GM12878 (cell line): ENCODE data around the gene TIGD1. TPM values are rescaled to one million over a fixed set of nuclear protein-coding genes. Genes with fewer than 3 reads are reported as not detected.

Experiments used
- ATAC-seq: fragments of 200-7000 bp; cut with Tn5 transposase; 3 replicates; pipeline ENCODE4 v1.9.1; 2020; ENCODE audit warnings: mild to moderate bottlenecking, moderate library complexity
- BruUV-seq: library from RNA; stranded (reverse); fragments of 400-500 nt; replicated peaks from 2 replicates; lab custom pipeline; 2021; lab: Mats Ljungman, UMichigan
- CTCF ChIA-PET: fragments of 300-600 bp; sonication (Branson Sonifier 250); formaldehyde crosslinking; extraction: SDS; loops from one replicate; lab custom pipeline; 2021; ENCODE audit warnings: inconsistent platforms; lab: Yijun Ruan, JAX
- POLR2A ChIA-PET: fragments of 350-600 bp; formaldehyde crosslinking; extraction: SDS; loops from one replicate; lab custom pipeline; 2021; ENCODE audit warnings: inconsistent platforms; lab: Charles Lee
- RAD21 ChIA-PET: fragments of 300-600 bp; sonication (Branson Sonifier 250); formaldehyde crosslinking; loops from one replicate; lab custom pipeline; 2023; ENCODE audit warnings: antibody characterized with exemption; ENCODE audit not compliant: unreplicated experiment; lab: Charles Lee
- SMC1A ChIA-PET: fragments of 300-600 bp; sonication (Branson Sonifier 250); formaldehyde crosslinking; loops from one replicate; lab custom pipeline; 2023; ENCODE audit not compliant: unreplicated experiment, uncharacterized antibody; lab: Charles Lee
- DNase-seq: peaks from one replicate; pipeline ENCODE4 v3.0.0-alpha.2; 2011; ENCODE audit warnings: low read depth, low spot score
- FAIRE-seq: peaks from 3 replicates; lab custom pipeline; 2011; peaks lifted over from hg19 to GRCh38; lab: Jason Lieb, UNC
- H2AFZ ChIP-seq: 2 replicates; pipeline ENCODE4 v1.6.0; 2011; ENCODE audit warnings: low read depth, low read length, control low read depth; ENCODE audit not compliant: control insufficient read depth
- H3K27ac ChIP-seq: 2 replicates; pipeline ENCODE4 v1.5.1; 2011; ENCODE audit warnings: control low read depth; ENCODE audit not compliant: control insufficient read depth, insufficient read depth
- H3K27me3 ChIP-seq, 2 experiments: replicated peaks in 1 of 2; 2 replicates each; pipeline versions ENCODE4 v1.6.0 to v1.6.1; 2011; ENCODE audit warnings: low read length in 1 of 2; ENCODE audit not compliant: control insufficient read depth in 2 of 2, insufficient read depth in 2 of 2
- H3K36me3 ChIP-seq, 2 experiments: 2 replicates each; pipeline ENCODE4 v1.5.1; 2011; ENCODE audit warnings: low read length in 1 of 2; ENCODE audit not compliant: control insufficient read depth in 2 of 2, insufficient read depth in 2 of 2
- H3K4me1 ChIP-seq: 2 replicates; pipeline ENCODE4 v1.6.1; 2011; ENCODE audit warnings: mild to moderate bottlenecking, low read length, moderate library complexity, mixed read lengths; ENCODE audit not compliant: control insufficient read depth, insufficient read depth
- H3K4me2 ChIP-seq: 2 replicates; pipeline ENCODE4 v1.6.0; 2011; ENCODE audit warnings: control low read depth; ENCODE audit not compliant: control insufficient read depth, insufficient read depth
- H3K4me3 ChIP-seq: fragments of 200-600 bp; sonication (generic); 2 replicates; pipeline ENCODE4 v1.5.1; 2016
- H3K79me2 ChIP-seq: 2 replicates; pipeline ENCODE4 v1.6.0; 2011; ENCODE audit warnings: low read length; ENCODE audit not compliant: control insufficient read depth, insufficient read depth
- H3K9ac ChIP-seq: 2 replicates; pipeline ENCODE4 v1.8.0; 2011; ENCODE audit warnings: low read length, control low read depth, mixed read lengths; ENCODE audit not compliant: control insufficient read depth, insufficient read depth
- H3K9me3 ChIP-seq: replicated peaks from 3 replicates; pipeline ENCODE4 v1.5.1; 2011; ENCODE audit warnings: mild to moderate bottlenecking, low read length; ENCODE audit not compliant: control insufficient read depth, insufficient read depth
- H4K20me1 ChIP-seq: 2 replicates; pipeline ENCODE4 v1.6.0; 2011; ENCODE audit not compliant: control insufficient read depth, insufficient read depth
- CBX3 ChIP-seq: fragments of 200-600 bp; sonication (generic); IDR thresholded peaks from 2 replicates; pipeline ENCODE4 v1.6.1; 2016; ENCODE audit warnings: low read depth, borderline replicate concordance
- DPF2 ChIP-seq: fragments of 450-650 bp; IDR thresholded peaks from 2 replicates; pipeline ENCODE4 v1.6.1; 2017; ENCODE audit warnings: mild to moderate bottlenecking
- EED ChIP-seq: sonication (generic); IDR thresholded peaks from 2 replicates; pipeline ENCODE4 v1.6.1; 2016; ENCODE audit warnings: antibody characterized with exemption, low read depth
- FOXK2 ChIP-seq: fragments of 450-650 bp; IDR thresholded peaks from 2 replicates; pipeline ENCODE4 v1.6.1; 2017; ENCODE audit warnings: mild to moderate bottlenecking, moderate library complexity
- MYC ChIP-seq: IDR thresholded peaks from 2 replicates; pipeline ENCODE4 v1.6.1; 2011; ENCODE audit warnings: mild to moderate bottlenecking, low read length, moderate library complexity, inconsistent platforms; ENCODE audit not compliant: insufficient read depth, insufficient replicate concordance, insufficient read length, severe bottlenecking
- NFIC ChIP-seq: IDR thresholded peaks from 2 replicates; pipeline ENCODE4 v1.6.1; 2012; ENCODE audit warnings: low read depth, mild to moderate bottlenecking, inconsistent platforms, low read length, moderate library complexity
- PAX8 ChIP-seq: fragments of 450-650 bp; IDR thresholded peaks from 2 replicates; pipeline ENCODE4 v1.6.1; 2017; ENCODE audit warnings: mild to moderate bottlenecking, moderate library complexity
- SREBF1 ChIP-seq: IDR thresholded peaks from 2 replicates; pipeline ENCODE4 v1.6.1; 2012; ENCODE audit warnings: mild to moderate bottlenecking, low read length
- STAT3 ChIP-seq: IDR thresholded peaks from 2 replicates; pipeline ENCODE4 v1.6.1; 2011; ENCODE audit warnings: low read depth, low read length, improper control_type of control experiment
- WRNIP1 ChIP-seq: IDR thresholded peaks from 2 replicates; pipeline ENCODE4 v1.6.1; 2011; ENCODE audit warnings: low read depth, low read length, improper control_type of control experiment, borderline replicate concordance
- YBX1 ChIP-seq: fragments of 450-650 bp; IDR thresholded peaks from 2 replicates; pipeline ENCODE4 v1.6.1; 2016; ENCODE audit warnings: antibody characterized with exemption
- ZNF274 ChIP-seq: IDR thresholded peaks from one replicate; pipeline ENCODE4 v1.8.0; 2011; ENCODE audit not compliant: insufficient read length, insufficient read depth
- WGBS: methylation state at CpG from one replicate; pipeline ENCODE4 v1.1.6; 2016; ENCODE audit warnings: low lambda C conversion rate; ENCODE audit not compliant: insufficient replicate concordance, insufficient coverage; ENCODE audit errors: missing lambda C conversion rate; 5-methylcytosine and 5-hydroxymethylcytosine counted together
- in situ Hi-C: fragments of 300-500 bp; cut with MboI; formaldehyde crosslinking; loops from 9 replicates; pipeline ENCODE4 v1.14.3; 2018; ENCODE audit warnings: mixed read lengths
- intact Hi-C: fragments of 100-400 bp; cut with micrococcal nuclease; formaldehyde crosslinking; loops from one replicate; pipeline ENCODE4 v1.14.2; 2022; ENCODE audit not compliant: unreplicated experiment
- polyA plus RNA-seq, 11 experiments: library from polyadenylated mRNA; depleted of rRNA in 4 of 11; unstranded in 6 of 11; stranded (reverse) in 5 of 11; fragments of >200 nt; fragmentation: Nextera tagmentation in 4 of 11; fragmentation: Illumina TruSeq in 1 of 11; extraction: Ambion mirVana in 4 of 11; extraction: Trizol in 1 of 11; gene quantifications; 1 replicate in 1 of 11; 2 replicates in 10 of 11; pipeline versions ENCODE4 v1.2.1 to v1.2.3, GENCODE V29; 2011 to 2016; ENCODE audit warnings: inconsistent platforms in 2 of 11, missing spikeins in 2 of 11, low read depth in 1 of 11
- total RNA-seq, 4 experiments: library from RNA; depleted of rRNA in 3 of 4; stranded (reverse); fragments of >200 nt in 3 of 4; fragmentation: Illumina TruSeq in 1 of 4; extraction: Trizol in 1 of 4; gene quantifications; 2 replicates each; pipeline versions ENCODE4 v1.2.1 to v1.2.3, GENCODE V29; 2013 to 2021
- TF ChIP-seq, protein P1 (sequence below): fragments of 450-650 bp; IDR thresholded peaks from 2 replicates; pipeline ENCODE4 v1.6.1; 2018; ENCODE audit warnings: mild to moderate bottlenecking, low read depth, moderate library complexity; ENCODE audit not compliant: partially characterized antibody
- TF ChIP-seq, protein P2 (sequence below): fragments of 450-650 bp; IDR thresholded peaks from 2 replicates; pipeline ENCODE4 v1.6.1; 2016; ENCODE audit warnings: mild to moderate bottlenecking
- TF ChIP-seq, protein P3 (sequence below): fragments of 450-650 bp; formaldehyde crosslinking; IDR thresholded peaks from 2 replicates; pipeline ENCODE4 v1.5.0; 2022; ENCODE audit warnings: mild to moderate bottlenecking, missing genetic modification characterization
- TF ChIP-seq, protein P4 (sequence below): fragments of 450-650 bp; IDR thresholded peaks from 2 replicates; pipeline ENCODE4 v1.6.1; 2014; ENCODE audit warnings: mild to moderate bottlenecking

TIGD1 gene
- total and polyA plus RNA-seq, 10 of the 15 experiments (the other 5 are each of a cell fraction or from before 2014, with no cell fraction given): 1.4 to 8.4 (median 5.6) TPM

DNA sequence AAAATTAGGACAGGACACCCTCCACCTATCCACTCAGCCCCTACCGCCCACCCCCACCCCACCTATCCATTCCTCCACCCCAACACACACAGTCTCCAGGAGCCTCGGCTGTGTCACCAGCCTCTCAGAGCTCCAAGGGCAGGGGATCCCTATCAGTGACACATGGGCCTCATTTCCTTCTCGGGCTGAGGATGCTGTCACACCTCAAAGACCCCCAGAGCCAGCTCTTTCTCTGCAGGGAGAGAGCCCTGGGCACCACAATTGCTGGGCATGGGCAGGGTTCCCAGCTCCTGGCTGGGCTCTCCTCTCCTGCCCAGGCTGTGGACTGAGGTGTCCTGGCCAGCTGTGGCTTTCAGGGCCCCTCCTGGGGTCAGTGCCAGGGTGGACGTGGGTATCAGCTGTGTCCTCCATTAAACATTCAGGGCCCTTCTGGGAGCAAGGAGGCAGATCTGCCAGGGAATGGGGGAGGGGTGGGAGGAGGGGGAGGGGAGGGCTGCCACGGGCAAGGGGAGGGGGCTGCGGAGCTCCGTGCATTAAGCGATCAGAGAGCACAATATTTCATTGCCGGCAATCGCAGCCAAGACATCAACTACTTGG is 48.5 kb downstream of the TIGD1 start:
- H4K20me1 ChIP-seq: no peaks in the 10 kb centered on the region
- H3K4me1 ChIP-seq: no peaks in the 10 kb centered on the region
- CTCF ChIA-PET: no interaction called here
- intact Hi-C loops (no loop called here), in situ Hi-C loops (no loop called here)
- H3K9ac ChIP-seq: no peak overlapping the region
- DNase-seq (no peak), ATAC-seq (no peak), FAIRE-seq (no peak)
- RAD21 ChIA-PET: no interaction called here
- SMC1A ChIA-PET: no interaction called here
- no peak for TF ChIP-seq FOXK2
- TF ChIP-seq SREBF1: no peak
- no peak for TF ChIP-seq STAT3
- no peak for TF ChIP-seq ZNF274
- TF ChIP-seq, protein P1, sequence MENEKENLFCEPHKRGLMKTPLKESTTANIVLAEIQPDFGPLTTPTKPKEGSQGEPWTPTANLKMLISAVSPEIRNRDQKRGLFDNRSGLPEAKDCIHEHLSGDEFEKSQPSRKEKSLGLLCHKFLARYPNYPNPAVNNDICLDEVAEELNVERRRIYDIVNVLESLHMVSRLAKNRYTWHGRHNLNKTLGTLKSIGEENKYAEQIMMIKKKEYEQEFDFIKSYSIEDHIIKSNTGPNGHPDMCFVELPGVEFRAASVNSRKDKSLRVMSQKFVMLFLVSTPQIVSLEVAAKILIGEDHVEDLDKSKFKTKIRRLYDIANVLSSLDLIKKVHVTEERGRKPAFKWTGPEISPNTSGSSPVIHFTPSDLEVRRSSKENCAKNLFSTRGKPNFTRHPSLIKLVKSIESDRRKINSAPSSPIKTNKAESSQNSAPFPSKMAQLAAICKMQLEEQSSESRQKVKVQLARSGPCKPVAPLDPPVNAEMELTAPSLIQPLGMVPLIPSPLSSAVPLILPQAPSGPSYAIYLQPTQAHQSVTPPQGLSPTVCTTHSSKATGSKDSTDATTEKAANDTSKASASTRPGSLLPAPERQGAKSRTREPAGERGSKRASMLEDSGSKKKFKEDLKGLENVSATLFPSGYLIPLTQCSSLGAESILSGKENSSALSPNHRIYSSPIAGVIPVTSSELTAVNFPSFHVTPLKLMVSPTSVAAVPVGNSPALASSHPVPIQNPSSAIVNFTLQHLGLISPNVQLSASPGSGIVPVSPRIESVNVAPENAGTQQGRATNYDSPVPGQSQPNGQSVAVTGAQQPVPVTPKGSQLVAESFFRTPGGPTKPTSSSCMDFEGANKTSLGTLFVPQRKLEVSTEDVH: no peak
- no peak for TF ChIP-seq PAX8
- TF ChIP-seq CBX3: no peak
- TF ChIP-seq YBX1: no peak
- no peak for TF ChIP-seq MYC
- TF ChIP-seq EED: no peak
- TF ChIP-seq, protein P2, sequence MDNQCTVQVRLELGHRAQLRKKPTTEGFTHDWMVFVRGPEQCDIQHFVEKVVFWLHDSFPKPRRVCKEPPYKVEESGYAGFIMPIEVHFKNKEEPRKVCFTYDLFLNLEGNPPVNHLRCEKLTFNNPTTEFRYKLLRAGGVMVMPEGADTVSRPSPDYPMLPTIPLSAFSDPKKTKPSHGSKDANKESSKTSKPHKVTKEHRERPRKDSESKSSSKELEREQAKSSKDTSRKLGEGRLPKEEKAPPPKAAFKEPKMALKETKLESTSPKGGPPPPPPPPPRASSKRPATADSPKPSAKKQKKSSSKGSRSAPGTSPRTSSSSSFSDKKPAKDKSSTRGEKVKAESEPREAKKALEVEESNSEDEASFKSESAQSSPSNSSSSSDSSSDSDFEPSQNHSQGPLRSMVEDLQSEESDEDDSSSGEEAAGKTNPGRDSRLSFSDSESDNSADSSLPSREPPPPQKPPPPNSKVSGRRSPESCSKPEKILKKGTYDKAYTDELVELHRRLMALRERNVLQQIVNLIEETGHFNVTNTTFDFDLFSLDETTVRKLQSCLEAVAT: no peak
- no peak for TF ChIP-seq WRNIP1
- TF ChIP-seq DPF2: no peak
- TF ChIP-seq NFIC: no peak
- TF ChIP-seq, protein P3, sequence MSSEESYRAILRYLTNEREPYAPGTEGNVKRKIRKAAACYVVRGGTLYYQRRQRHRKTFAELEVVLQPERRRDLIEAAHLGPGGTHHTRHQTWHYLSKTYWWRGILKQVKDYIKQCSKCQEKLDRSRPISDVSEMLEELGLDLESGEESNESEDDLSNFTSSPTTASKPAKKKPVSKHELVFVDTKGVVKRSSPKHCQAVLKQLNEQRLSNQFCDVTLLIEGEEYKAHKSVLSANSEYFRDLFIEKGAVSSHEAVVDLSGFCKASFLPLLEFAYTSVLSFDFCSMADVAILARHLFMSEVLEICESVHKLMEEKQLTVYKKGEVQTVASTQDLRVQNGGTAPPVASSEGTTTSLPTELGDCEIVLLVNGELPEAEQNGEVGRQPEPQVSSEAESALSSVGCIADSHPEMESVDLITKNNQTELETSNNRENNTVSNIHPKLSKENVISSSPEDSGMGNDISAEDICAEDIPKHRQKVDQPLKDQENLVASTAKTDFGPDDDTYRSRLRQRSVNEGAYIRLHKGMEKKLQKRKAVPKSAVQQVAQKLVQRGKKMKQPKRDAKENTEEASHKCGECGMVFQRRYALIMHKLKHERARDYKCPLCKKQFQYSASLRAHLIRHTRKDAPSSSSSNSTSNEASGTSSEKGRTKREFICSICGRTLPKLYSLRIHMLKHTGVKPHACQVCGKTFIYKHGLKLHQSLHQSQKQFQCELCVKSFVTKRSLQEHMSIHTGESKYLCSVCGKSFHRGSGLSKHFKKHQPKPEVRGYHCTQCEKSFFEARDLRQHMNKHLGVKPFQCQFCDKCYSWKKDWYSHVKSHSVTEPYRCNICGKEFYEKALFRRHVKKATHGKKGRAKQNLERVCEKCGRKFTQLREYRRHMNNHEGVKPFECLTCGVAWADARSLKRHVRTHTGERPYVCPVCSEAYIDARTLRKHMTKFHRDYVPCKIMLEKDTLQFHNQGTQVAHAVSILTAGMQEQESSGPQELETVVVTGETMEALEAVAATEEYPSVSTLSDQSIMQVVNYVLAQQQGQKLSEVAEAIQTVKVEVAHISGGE (CRISPR knock-in tag): no peak
- TF ChIP-seq, protein P4, sequence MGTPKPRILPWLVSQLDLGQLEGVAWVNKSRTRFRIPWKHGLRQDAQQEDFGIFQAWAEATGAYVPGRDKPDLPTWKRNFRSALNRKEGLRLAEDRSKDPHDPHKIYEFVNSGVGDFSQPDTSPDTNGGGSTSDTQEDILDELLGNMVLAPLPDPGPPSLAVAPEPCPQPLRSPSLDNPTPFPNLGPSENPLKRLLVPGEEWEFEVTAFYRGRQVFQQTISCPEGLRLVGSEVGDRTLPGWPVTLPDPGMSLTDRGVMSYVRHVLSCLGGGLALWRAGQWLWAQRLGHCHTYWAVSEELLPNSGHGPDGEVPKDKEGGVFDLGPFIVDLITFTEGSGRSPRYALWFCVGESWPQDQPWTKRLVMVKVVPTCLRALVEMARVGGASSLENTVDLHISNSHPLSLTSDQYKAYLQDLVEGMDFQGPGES: no peak
- no peak overlapping the region for H3K4me3 ChIP-seq
- no peak overlapping the region for H3K4me2 ChIP-seq
- no peaks in the 10 kb centered on the region for H3K9me3 ChIP-seq
- peaks cover 5 to 12% of the 10 kb centered on the region in 2 experiments for H3K27me3 ChIP-seq
- H2AFZ ChIP-seq: no peak overlapping the region
- no TSS peak for BruUV-seq
- POLR2A ChIA-PET: no interaction called here
- no peaks in the 10 kb centered on the region for H3K36me3 ChIP-seq
- H3K79me2 ChIP-seq: no peaks in the 10 kb centered on the region
- WGBS: 0% methylated on average over 9 of the region's 10 CpGs
- H3K27ac ChIP-seq: no peak overlapping the region
